ENCODE measurements around the gene DPP10.

The DPP10 gene

GRCh38 chr2:115825912-115826311, 1383.5 kb downstream of the DPP10 start:
- DNase-seq, result no peak

GRCh38 chr2:115833196-115833595, 1390.8 kb downstream of the DPP10 start:
- DNase-seq, result no peak

- no peak for DNase-seq
Measured at GRCh38 chr2:115838539-115838938, 1396.1 kb downstream of the DPP10 start.

- no peak for DNase-seq
Measured at GRCh38 chr2:115842306-115842705, 1399.9 kb downstream of the DPP10 start.

GRCh38 chr2:115848192-115848591, 1405.8 kb downstream of the DPP10 start:
- DNase-seq, result no peak

- DNase-seq, result no peak
Measured at GRCh38 chr2:115867024-115867423, 1424.6 kb downstream of the DPP10 start.

- DNase-seq, result no peak
Measured at GRCh38 chr2:115874427-115874826, 1432.0 kb downstream of the DPP10 start.

- no peak for DNase-seq
Measured at GRCh38 chr2:115880558-115880957, 1438.1 kb downstream of the DPP10 start.

GRCh38 chr2:115887209-115887776, 1444.9 kb downstream of the DPP10 start:
- no peak for DNase-seq

Measured in SW 1271 (cell line).